Rectal smooth muscle tissue (tissue), 1 donor: Measurements from ENCODE around the gene TLL2.

ENCODE experiments used
- H3K27ac ChIP-seq: one replicate; pipeline ENCODE4 v1.7.0; 2013; ENCODE audit warnings: low read depth, low read length, inconsistent platforms
- H3K27me3 ChIP-seq: one replicate; pipeline ENCODE4 v1.7.0; 2013; ENCODE audit warnings: low read length; ENCODE audit not compliant: control insufficient read depth, insufficient read depth
- H3K36me3 ChIP-seq: one replicate; pipeline ENCODE4 v1.7.0; 2013; ENCODE audit warnings: low read length; ENCODE audit not compliant: control insufficient read depth, insufficient read depth
- H3K4me1 ChIP-seq: one replicate; pipeline ENCODE4 v1.7.0; 2013; ENCODE audit warnings: low read length; ENCODE audit not compliant: control insufficient read depth, insufficient read depth
- H3K4me3 ChIP-seq: one replicate; pipeline ENCODE4 v1.7.0; 2013; ENCODE audit warnings: low read length
- H3K9ac ChIP-seq: one replicate; pipeline ENCODE4 v1.7.0; 2013; ENCODE audit warnings: low read length

Gene TLL2

DNA sequence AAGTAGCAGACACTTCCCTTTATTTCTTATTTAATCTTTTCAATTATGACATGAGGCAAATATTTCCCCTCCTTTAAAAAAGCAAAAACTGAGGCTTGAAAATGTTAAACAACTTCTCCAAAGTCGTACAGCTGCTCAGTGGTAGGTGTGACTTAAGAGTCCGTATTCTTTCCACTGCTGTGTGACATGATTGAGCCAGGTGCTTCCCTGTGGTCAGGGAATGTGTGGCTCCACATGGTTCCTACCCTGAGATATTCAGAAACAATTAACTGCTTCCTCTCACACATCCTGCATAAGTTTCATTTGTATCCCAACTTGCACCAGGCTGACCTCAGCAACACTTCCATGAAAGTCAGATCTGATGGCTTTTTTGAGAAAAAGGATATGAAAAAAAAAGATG lies 168.5 kb downstream of the TLL2 start:
- Histone ChIP-seq H3K4me3 (no peak overlapping the region), H3K36me3 (no peaks in the 10 kb centered on the region), H3K27ac (no peak overlapping the region)

GRCh38 chr10:96344178-96344577 lies 169.5 kb downstream of the TLL2 start:
- no peak overlapping the region for H3K9ac ChIP-seq
- no peaks in the 10 kb centered on the region for H3K4me1 ChIP-seq
- no peak overlapping the region for H3K27ac ChIP-seq
- H3K27me3 ChIP-seq, result no peaks in the 10 kb centered on the region
- H3K4me3 ChIP-seq, result no peak overlapping the region
- H3K36me3 ChIP-seq, result no peaks in the 10 kb centered on the region

More for the DNA sequence above, 168.5 kb downstream of the TLL2 start:
- Histone ChIP-seq H3K27me3 (no peaks in the 10 kb centered on the region), H3K9ac (no peak overlapping the region), H3K4me1 (no peaks in the 10 kb centered on the region)

DNA sequence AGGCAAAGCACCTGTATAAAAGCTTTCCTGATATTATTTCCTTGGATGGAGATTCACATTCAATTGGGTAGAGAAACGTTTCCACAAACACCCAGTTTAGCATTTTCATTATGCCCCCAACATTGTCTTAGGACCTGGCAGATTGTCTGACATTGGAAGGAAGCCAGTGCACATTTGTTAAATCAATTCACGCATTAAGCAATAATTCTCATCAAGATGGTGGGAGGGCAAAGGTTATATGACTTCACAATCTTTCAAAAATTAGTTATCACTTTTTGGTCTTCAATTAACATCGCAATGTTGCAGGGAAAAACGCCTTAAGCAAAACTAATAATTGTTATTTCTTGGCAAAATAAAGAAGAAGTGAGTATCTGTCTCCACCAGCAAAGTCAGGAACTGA lies 171.3 kb downstream of the TLL2 start:
- H3K4me3 ChIP-seq, result no peak overlapping the region
- no peak overlapping the region for H3K9ac ChIP-seq
- H3K36me3 ChIP-seq, result no peaks in the 10 kb centered on the region
- no peak overlapping the region for H3K27ac ChIP-seq
- no peaks in the 10 kb centered on the region for H3K27me3 ChIP-seq
- no peaks in the 10 kb centered on the region for H3K4me1 ChIP-seq

DNA sequence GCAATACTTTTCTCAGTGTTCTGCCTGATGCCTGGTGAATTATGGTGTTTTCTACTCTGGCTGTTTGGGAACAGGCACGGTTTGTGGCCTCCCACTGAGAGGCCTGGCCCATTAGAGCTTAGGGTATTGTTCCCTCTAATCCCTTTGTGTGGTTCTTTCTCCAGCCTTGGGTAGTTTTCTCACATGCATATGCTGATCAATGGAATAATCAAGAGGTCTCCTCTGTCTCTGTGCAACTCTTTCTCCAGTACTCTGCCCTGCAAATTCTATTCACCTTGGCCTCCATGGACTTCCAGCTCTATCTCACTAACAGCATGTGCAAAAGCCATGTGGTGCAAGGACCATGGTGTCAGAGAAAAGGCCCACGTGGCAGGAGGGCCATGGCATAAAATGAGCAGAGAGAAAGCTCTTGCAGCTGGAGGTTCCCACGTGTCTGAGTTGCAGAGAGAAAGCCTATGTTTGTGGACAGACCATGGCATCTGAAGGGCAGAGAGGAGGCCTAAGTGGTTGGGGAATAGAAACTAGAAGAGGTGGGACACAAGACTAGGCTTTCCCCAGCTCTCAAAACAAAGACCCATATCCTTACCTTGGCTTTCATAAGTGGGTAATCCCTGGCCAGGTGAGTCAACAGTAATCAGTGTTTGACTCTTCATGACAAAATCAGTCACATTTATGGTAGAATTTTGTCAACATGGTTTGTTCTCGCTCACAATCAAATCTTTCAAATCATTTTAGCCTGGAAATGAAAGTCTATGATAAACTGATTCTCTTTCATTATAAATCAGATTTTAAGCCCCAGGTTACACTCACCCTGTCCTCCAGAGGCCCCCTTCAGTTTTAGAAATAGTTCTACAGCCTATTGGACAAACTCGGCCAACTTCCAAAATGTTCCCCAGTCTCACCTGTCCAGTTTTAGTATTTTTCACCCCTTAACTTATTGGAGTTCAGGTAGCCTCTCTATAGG lies 172.2 kb downstream of the TLL2 start:
- H3K36me3 ChIP-seq, result no peaks in the 10 kb centered on the region
- H3K4me1 ChIP-seq, result no peaks in the 10 kb centered on the region
- H3K27me3 ChIP-seq, result no peaks in the 10 kb centered on the region
- no peak overlapping the region for H3K9ac ChIP-seq
- H3K4me3 ChIP-seq, result no peak overlapping the region
- no peak overlapping the region for H3K27ac ChIP-seq

GRCh38 chr10:96339956-96340904 lies 173.5 kb downstream of the TLL2 start:
- H3K4me3 ChIP-seq, result no peak overlapping the region
- no peaks in the 10 kb centered on the region for H3K36me3 ChIP-seq
- no peaks in the 10 kb centered on the region for H3K4me1 ChIP-seq
- no peaks in the 10 kb centered on the region for H3K27me3 ChIP-seq
- no peak overlapping the region for H3K27ac ChIP-seq
- no peak overlapping the region for H3K9ac ChIP-seq

DNA sequence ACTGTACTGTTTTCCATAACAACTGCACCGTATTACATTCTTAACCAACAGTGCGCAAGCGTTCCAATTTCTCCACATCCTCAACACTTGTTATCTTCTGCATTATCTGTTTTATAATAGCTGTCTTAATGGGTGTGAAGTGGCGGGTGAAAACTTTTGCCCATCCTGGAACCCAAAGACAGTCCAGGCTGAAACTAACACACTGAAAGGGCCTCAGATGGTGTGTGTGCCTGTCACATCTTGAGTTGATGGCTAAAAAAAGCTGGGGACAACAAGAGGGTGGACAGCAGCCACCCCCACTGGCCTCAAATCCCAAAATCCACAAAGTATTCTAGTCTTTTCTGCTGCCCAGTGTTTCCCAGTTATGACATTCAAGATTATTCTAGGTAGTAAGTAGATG lies 174.3 kb downstream of the TLL2 start:
- no peaks in the 10 kb centered on the region for H3K4me1 ChIP-seq
- no peak overlapping the region for H3K27ac ChIP-seq
- no peaks in the 10 kb centered on the region for H3K36me3 ChIP-seq
- H3K9ac ChIP-seq, result no peak overlapping the region
- H3K27me3 ChIP-seq, result no peaks in the 10 kb centered on the region
- no peak overlapping the region for H3K4me3 ChIP-seq

DNA sequence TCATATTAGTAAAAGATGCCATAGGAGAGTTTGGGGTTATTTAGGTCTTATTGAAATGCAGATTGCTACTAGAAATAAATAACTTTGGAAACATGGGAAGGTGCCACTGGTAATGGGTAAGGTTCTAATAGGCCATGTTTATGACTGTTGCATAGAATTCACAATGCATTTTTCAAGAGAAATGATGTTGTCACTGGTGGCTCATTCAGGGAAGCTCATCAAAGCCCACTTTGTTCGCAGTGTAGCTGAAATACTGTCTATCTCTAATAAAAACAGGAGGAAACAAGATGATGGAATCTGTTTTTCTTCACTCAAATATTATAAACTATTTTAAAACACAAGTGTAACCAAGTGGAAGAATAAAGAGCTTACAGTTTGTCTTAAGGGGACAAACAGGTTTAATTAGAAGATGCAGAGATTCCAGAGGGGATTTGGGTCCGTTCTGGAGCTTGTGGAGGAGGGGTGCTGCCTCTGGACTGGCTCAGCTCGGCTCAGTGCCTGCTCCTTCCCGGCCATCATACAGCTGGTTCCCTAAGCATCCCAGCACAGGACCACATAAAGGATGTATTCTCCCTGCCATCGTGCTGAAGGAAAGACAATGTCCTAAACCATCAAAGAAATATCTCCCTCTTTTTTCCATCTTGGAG lies 175.3 kb downstream of the TLL2 start:
- no peak overlapping the region for H3K9ac ChIP-seq
- H3K4me3 ChIP-seq, result no peak overlapping the region
- no peaks in the 10 kb centered on the region for H3K36me3 ChIP-seq
- H3K27me3 ChIP-seq, result no peaks in the 10 kb centered on the region
- H3K27ac ChIP-seq, result no peak overlapping the region
- H3K4me1 ChIP-seq, result no peaks in the 10 kb centered on the region

GRCh38 chr10:96337106-96337505 lies 176.6 kb downstream of the TLL2 start:
- H3K36me3 ChIP-seq, result no peaks in the 10 kb centered on the region
- no peaks in the 10 kb centered on the region for H3K4me1 ChIP-seq
- H3K9ac ChIP-seq, result no peak overlapping the region
- no peaks in the 10 kb centered on the region for H3K27me3 ChIP-seq
- H3K4me3 ChIP-seq, result no peak overlapping the region
- no peak overlapping the region for H3K27ac ChIP-seq

- Histone ChIP-seq H3K4me3 (no peak overlapping the region), H3K4me1 (no peaks in the 10 kb centered on the region), H3K9ac (no peak overlapping the region), H3K27me3 (no peaks in the 10 kb centered on the region), H3K27ac (no peak overlapping the region), H3K36me3 (no peaks in the 10 kb centered on the region)
These were observed 178.9 kb downstream of the TLL2 start for GRCh38 chr10:96334616-96335526.

- Histone ChIP-seq H3K27ac (no peak overlapping the region), H3K36me3 (no peaks in the 10 kb centered on the region), H3K27me3 (no peaks in the 10 kb centered on the region), H3K4me1 (no peaks in the 10 kb centered on the region), H3K4me3 (no peak overlapping the region), H3K9ac (no peak overlapping the region)
These were observed 180.6 kb downstream of the TLL2 start for GRCh38 chr10:96333101-96333500.

DNA sequence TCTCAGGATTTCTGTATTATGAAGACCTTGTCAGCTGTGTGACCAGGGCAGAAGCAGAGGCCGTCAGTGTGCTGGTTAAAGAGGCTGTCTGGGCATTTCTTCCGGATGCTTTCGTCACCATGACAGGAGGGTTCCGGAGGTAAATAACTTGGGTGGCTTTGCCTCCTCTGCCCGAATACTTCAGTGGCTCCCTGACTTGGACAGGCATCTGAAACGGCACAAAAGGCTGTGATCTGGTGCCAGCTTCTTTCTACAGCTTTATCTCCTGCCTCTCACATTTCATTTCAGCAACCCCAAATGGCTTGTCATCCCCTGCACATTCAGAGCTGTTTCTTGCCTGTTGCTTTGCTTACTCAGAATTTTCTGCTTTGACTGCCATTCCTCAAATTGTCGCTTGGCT lies 186.3 kb downstream of the TLL2 start:
- no peaks in the 10 kb centered on the region for H3K36me3 ChIP-seq
- H3K9ac ChIP-seq, result no peak overlapping the region
- no peaks in the 10 kb centered on the region for H3K4me1 ChIP-seq
- no peak overlapping the region for H3K27ac ChIP-seq
- H3K4me3 ChIP-seq, result no peak overlapping the region
- no peaks in the 10 kb centered on the region for H3K27me3 ChIP-seq
